NCI-H526 treated with DMSO at 0.1 percent for 48 hours (cell line): ENCODE data around the gene CC2D1A.
A peak's percentile ranks its signal among the peaks of the same experiment; 100 is the strongest.
"Not testable (repeated sequence)": the region's sequence is repeated elsewhere in the genome, so short reads cannot be mapped to it uniquely, and the experiment has no call there.

ENCODE experiments used
- DNase-seq: peaks from one replicate; lab custom pipeline; 2025; lab: John Stamatoyannopoulos, UW

CC2D1A gene

GRCh38 chr19:13908674-13909073, 2.7 kb downstream of the CC2D1A start:
- no peak for DNase-seq

DNA sequence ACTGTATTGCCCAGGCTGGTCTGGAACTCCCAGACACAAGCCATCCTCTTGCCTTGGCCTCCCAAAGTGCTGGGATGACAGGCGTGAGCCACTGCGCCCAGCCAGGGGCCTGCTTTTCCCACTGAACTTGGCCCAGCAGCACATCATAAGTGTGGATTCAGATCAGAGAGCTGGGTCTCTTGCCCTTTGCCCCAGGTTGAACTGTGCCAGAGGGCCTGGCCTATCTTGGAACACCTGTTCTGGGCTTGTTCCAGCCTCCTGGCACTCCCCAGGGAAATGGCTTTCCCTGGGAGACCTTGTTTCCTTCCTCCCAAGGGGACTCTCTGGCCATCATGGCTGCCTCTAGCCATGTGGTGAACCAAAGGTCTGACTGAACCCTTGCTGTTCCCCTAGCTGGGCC, 3.4 kb downstream of the CC2D1A start:
- no peak for DNase-seq

- no peak for DNase-seq
Observed at GRCh38 chr19:13913352-13913751, 7.4 kb downstream of the CC2D1A start.

GRCh38 chr19:13914777-13915176, 8.8 kb downstream of the CC2D1A start:
- DNase-seq: no peak

- no peak for DNase-seq
Observed at GRCh38 chr19:13917888-13918406, 11.9 kb downstream of the CC2D1A start.

DNA sequence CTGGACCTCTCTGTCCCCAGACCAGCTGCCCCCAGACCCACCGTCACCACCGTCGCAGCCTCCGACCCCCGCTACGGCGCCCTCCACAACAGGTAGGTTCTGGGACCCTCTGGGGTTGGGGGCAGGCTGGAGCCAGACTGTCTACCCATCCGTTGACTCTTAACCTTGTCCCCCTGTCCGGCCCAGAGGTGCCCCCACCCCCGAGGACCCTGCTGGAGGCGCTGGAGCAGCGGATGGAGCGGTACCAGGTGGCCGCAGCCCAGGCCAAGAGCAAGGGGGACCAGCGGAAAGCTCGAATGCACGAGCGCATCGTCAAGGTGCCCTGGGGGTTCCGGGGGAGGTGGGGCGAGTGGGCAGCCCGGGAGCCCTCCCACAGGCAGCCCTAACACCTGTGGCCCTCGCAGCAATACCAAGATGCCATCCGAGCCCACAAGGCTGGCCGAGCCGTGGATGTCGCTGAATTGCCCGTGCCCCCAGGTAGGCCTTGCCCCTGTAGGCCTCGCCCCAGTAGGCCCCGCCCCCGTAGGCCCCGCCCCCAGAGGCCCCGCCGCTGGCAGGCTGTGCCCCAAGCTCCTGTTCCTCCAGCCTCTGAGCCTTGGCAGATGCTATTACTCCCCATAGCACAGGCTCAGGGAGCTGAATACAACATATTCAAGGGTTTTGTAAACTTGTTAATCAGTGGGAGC, 12.9 kb downstream of the CC2D1A start:
- DNase-seq: no peak

DNA sequence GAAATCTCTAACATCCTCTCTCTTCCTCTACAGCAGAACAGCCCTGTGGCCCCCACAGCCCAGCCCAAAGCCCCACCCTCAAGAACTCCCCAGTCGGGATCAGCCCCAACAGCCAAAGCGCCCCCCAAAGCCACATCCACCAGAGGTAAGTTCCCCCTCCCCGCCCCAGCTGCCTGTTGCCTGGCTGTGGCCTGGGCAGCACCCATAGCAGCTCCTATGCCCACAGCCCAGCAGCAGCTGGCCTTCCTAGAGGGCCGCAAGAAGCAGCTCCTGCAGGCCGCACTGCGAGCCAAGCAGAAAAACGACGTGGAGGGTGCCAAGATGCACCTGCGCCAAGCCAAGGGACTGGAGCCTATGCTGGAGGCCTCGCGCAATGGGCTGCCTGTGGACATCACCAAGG, 14.5 kb downstream of the CC2D1A start:
- no peak for DNase-seq

DNA sequence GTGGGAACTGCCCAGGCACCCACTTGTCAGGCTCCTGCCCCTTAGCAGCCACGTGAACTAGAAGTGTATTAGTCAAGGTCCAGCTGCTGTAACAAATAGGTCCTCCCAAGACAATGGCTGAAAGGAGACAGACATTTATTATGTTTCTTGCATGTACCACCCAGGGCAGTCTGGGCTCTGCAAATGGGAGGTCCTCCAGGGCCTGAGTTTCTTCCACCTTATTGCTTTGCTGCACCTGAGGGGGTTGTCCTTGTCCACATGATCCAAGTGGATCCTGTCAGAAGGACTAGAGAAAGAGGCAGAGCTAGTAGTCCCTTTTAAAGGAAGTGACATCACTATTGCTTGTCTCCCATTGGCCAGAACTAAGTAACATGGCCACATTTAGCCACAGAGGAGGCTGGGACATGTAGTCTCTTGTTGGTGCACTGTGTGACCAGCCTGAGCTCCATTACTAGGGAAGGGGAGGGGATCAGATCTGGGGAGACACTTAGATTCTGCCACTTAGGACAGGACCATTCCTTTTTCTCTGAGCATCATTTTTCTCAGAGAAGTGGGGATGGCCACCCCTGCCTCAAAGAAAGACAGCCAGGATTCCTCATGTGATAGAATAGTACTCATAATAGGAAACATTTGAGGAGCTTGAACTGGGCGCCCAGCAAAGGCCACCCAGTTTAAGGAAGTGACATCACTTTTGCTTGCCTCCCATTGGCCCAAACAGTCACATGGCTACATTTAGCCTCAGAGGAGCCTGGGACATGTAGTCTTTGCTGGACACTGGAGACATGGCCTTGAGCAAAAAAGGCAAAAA, 15.1 kb downstream of the CC2D1A start:
- DNase-seq: peak; percentile 13

DNA sequence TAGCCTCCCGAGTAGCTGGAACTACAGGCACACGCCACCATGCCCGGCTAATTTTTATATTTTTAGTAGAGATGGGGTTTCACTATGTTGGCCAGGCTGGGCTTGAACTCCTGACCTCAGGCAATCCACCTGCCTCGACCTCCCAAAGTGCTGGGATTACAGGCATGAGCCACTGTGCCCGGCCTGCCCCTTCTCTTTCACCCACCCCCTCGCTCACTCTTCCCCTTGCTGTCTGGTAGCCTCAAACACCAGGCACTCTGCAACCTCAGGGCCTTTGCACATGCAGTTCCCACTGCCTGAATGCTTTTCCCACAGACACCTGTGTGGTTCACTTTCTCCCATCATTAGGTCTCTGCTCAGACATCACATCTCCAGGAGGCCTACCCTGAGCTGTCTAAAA, 16.1 kb downstream of the CC2D1A start:
- DNase-seq: not testable (repeated sequence)

DNA sequence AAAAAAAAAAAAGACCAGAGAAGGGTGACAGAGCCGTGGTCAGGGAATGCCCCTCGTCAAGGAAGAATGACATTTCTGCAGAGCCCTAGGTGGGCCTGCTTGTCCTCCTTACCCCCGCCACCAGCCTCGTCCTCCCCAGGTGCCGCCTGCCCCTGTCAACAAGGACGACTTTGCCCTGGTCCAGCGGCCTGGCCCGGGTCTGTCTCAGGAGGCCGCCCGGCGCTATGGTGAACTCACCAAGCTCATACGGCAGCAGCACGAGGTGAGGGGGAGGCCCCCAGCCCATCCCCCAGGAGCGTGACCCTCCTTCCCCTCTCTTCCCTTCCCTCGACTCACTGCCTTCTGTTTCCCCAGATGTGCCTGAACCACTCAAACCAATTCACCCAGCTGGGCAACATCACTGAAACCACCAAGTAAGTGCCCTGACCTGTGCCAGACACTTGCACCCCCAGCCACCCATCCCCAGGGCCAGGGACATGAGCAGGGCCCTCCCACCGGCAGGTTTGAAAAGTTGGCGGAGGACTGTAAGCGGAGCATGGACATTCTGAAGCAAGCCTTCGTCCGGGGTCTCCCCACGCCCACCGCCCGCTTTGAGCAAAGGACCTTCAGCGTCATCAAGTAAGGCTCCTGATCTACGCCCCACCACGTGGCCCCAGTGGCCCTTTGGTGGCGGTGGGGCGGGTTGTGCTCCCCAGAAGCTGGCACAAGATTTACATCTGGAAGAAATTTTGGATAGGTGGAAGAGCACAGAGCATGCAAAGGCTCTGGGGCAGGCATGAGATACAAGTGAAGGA, 17.4 kb downstream of the CC2D1A start:
- DNase-seq: no peak

GRCh38 chr19:13926010-13926409, 20.0 kb downstream of the CC2D1A start:
- DNase-seq: no peak

DNA sequence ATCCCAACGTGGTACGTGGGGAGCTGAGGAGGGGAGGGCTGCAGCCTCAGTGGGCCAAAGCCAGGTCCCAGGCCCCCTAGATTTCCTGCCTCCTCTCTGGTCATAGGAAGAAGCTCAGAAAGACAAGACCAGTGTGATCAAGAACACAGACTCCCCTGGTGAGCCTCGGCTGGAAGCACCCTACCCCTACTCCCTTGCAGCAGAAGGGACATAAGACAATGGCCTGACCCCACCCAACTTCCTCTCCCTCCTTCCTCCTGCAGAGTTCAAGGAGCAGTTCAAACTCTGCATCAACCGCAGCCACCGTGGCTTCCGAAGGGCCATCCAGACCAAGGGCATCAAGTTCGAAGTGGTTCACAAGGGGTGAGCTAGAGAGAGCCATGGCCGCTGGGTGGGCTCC, 20.7 kb downstream of the CC2D1A start:
- DNase-seq: no peak

DNA sequence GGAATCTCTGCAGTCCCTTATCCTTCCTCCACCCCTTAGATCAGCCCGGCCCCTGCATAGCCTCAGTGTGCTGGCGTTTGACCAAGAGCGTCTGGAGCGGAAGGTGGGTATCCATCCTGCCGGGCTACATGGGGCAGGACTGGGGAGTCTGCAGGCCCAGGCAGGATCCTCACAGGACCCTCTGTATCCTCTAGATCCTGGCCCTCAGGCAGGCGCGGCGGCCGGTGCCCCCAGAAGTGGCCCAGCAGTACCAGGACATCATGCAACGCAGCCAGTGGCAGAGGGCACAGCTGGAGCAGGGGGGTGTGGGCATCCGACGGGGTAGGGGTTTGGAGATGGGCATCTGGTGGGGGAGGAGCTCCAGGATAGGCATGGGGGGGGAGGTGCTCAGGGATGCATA, 23.3 kb downstream of the CC2D1A start:
- DNase-seq: no peak

DNA sequence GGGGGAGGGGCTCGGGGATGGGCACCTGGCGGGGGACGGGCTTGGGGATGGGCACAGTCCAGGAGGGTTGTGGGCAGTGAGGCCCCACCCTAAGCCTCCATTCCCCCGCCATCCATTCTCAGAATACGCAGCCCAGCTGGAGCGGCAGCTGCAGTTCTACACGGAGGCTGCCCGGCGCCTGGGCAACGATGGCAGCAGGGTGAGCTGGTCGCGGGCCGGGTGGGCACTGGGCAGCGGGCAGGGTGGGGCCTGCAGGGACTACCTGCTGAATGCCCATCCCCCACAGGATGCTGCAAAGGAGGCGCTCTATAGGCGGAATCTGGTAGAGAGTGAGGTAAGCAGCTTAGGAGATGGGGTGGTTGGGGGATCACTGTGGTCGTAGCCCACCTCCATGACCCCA, 24.0 kb downstream of the CC2D1A start:
- no peak for DNase-seq

DNA sequence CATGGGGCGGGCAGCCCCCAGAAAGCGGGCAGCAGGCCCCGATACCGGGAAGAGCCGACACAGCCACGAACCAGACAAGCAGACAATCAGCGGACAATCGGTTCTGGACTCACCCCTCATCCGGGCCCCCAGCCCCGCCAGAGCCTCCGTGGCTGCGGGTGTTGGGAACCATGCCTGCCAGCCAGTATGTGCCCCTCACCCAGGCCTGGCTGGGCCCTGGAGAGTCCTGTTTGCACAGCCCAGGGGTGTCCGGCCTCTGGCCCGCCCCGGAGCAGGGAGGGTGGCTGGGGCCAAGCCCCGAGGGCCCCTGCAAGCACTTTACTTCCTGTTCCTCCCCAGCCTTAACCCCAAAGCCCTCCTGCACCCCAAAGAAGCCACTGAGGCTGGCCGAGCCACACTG, 24.4 kb downstream of the CC2D1A start:
- no peak for DNase-seq

DNA sequence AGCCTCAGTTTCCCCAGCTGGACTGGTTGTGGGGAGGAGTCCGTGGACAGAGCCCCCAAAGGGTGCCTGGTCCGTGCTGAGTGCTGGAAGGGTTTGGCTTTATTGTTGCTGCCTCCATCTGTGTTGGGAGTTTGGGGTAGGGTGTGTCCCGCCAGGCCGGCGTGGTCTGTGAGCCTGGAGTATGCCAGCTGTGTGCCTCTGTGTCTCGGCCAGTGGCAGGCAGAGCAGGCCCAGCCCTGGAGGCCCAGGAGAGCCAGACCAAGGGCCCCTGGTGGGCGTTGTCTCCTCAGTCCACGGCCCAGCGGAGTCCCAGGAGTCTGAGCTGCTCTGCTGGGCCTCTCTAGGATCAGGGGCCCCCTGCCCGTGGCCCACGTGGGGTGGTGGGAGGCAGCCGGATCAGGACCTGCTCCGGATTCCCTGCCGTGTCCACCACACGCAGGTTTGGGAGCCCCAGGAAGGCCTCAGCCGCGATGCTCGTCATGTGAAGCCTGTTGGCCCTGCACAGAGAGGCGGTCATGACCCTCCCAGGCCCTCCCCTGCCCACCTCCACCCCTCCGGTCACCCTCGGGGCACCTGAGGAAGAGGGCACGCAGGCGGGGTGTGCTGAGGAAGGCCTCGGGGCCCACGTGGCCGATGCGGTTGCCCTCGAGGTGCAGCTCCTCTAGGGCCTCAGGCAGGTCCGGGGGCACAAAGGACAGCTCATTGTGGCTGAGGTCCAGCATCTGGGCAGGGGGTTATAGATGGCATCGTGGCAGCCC, 25.6 kb downstream of the CC2D1A start:
- DNase-seq: no peak

- no peak for DNase-seq
Observed at GRCh38 chr19:13932149-13932637, 26.2 kb downstream of the CC2D1A start.

GRCh38 chr19:13932911-13933393, 27.0 kb downstream of the CC2D1A start:
- no peak for DNase-seq

GRCh38 chr19:13934785-13935109, 28.7 kb downstream of the CC2D1A start:
- no peak for DNase-seq

GRCh38 chr19:13935765-13936510, 29.9 kb downstream of the CC2D1A start:
- no peak for DNase-seq
